HCT116 (cell line): ENCODE measurements around the gene MBOAT1. TPM values are rescaled to one million over a fixed set of nuclear protein-coding genes. Genes with fewer than 3 reads are reported as not detected.

Source experiments
- ATAC-seq: fragments of 200-7000 bp; cut with Tn5 transposase; 2 replicates; pipeline ENCODE4 v1.9.1; 2020; ENCODE audit warnings: mild to moderate bottlenecking, moderate library complexity
- BruUV-seq: library from RNA; stranded (reverse); fragments of 400-500 nt; replicated peaks from 2 replicates; lab custom pipeline; 2021; lab: Mats Ljungman, UMichigan
- CTCF ChIA-PET: fragments of 300-600 bp; sonication (Branson Sonifier 250); formaldehyde crosslinking; loops from one replicate; lab custom pipeline; 2021; ENCODE audit warnings: antibody characterized with exemption; lab: Charles Lee
- POLR2A ChIA-PET: fragments of 300-600, 350-600 bp; sonication (Branson Sonifier 250); formaldehyde crosslinking; loops from one replicate; lab custom pipeline; 2021; ENCODE audit warnings: antibody characterized with exemption; lab: Charles Lee
- RAD21 ChIA-PET, 2 experiments: fragments of 300-600 bp; sonication (Branson Sonifier 250); formaldehyde crosslinking; loops; one replicate each; lab custom pipeline; 2023; ENCODE audit warnings: low total read pairs in 2 of 2; ENCODE audit not compliant: uncharacterized antibody in 2 of 2, unreplicated experiment in 2 of 2, low non-redundant PET in 1 of 2; lab: Charles Lee
- DNase-seq: peaks from one replicate; pipeline ENCODE4 v3.0.0-alpha.2; 2010; ENCODE audit warnings: low read depth, low spot score
- H2AFZ ChIP-seq: fragments of 200-600 bp; shearing (Covaris generic), sonication (generic); 2 replicates; pipeline ENCODE4 v1.6.1; 2017; ENCODE audit warnings: low read depth, mixed run types, mixed read lengths, antibody characterized with exemption, low read length; ENCODE audit not compliant: poor library complexity, severe bottlenecking
- H3K27ac ChIP-seq: 2 replicates; pipeline ENCODE4 v1.5.1; 2012; ENCODE audit warnings: low read depth, low read length
- H3K27me3 ChIP-seq: fragments of 200-600 bp; sonication (generic); 2 replicates; pipeline ENCODE4 v1.6.1; 2016; ENCODE audit warnings: mixed run types, low read length, mixed read lengths; ENCODE audit not compliant: insufficient read depth
- H3K36me3 ChIP-seq, 2 experiments: fragments of 200-500 bp in 1 of 2; fragments of 200-600 bp in 1 of 2; sonication (Bioruptor generic) in 1 of 2; sonication (generic) in 1 of 2; 2 replicates each; pipeline versions ENCODE4 v1.5.1 to v1.6.1; 2014 to 2016; ENCODE audit warnings: low read length in 2 of 2, inconsistent platforms in 1 of 2, mixed read lengths in 1 of 2, mixed run types in 1 of 2; ENCODE audit not compliant: insufficient read depth in 2 of 2, control insufficient read depth in 1 of 2
- H3K4me1 ChIP-seq, 2 experiments: fragments of 200-600 bp in 1 of 2; sonication (generic) in 1 of 2; 2 replicates each; pipeline versions ENCODE4 v1.5.1 to v1.6.1; 2012 to 2017; ENCODE audit warnings: low read length in 2 of 2, inconsistent platforms in 1 of 2, mild to moderate bottlenecking in 1 of 2, mixed read lengths in 1 of 2, mixed run types in 1 of 2, moderate library complexity in 1 of 2; ENCODE audit not compliant: insufficient read depth in 2 of 2, control insufficient read depth in 1 of 2
- H3K4me2 ChIP-seq: fragments of 200-600 bp; sonication (generic); 2 replicates; pipeline ENCODE4 v1.6.1; 2017; ENCODE audit warnings: mixed run types, low read length, mixed read lengths
- H3K4me3 ChIP-seq, 2 experiments: fragments of 200-600 bp in 1 of 2; sonication (generic) in 1 of 2; replicated peaks in 1 of 2; 2 replicates each; pipeline ENCODE4 v1.5.1; 2011 to 2016; ENCODE audit warnings: low read length in 2 of 2, control low read depth in 1 of 2, low read depth in 1 of 2, mild to moderate bottlenecking in 1 of 2, mixed read lengths in 1 of 2, mixed run types in 1 of 2
- H3K79me2 ChIP-seq: fragments of 200-600 bp; sonication (generic); 2 replicates; pipeline ENCODE4 v1.6.1; 2017; ENCODE audit warnings: mild to moderate bottlenecking, mixed run types, low read length, moderate library complexity, mixed read lengths; ENCODE audit not compliant: insufficient read depth
- H3K9ac ChIP-seq: fragments of 200-600 bp; sonication (generic); 2 replicates; pipeline ENCODE4 v1.6.1; 2016; ENCODE audit warnings: low read length, mixed read lengths
- H3K9me2 ChIP-seq: fragments of 200-600 bp; sonication (generic), shearing (Covaris generic); 2 replicates; pipeline ENCODE4 v1.6.1; 2017; ENCODE audit warnings: mixed run types, mild to moderate bottlenecking, moderate library complexity; ENCODE audit not compliant: insufficient read depth
- H3K9me3 ChIP-seq, 2 experiments: fragments of 200-500 bp in 1 of 2; fragments of 200-600 bp in 1 of 2; sonication (Bioruptor generic) in 1 of 2; sonication (generic) in 1 of 2; 2 replicates each; pipeline ENCODE4 v1.6.1; 2014 to 2017; ENCODE audit warnings: low read length in 2 of 2, mixed read lengths in 2 of 2, inconsistent platforms in 1 of 2, low read depth in 1 of 2, mild to moderate bottlenecking in 1 of 2, mixed run types in 1 of 2, moderate library complexity in 1 of 2; ENCODE audit not compliant: control insufficient read depth in 1 of 2, insufficient read depth in 1 of 2
- H4K20me1 ChIP-seq: fragments of 200-600 bp; sonication (generic), shearing (Covaris generic); 2 replicates; pipeline ENCODE4 v1.6.1; 2017; ENCODE audit warnings: mixed run types, mild to moderate bottlenecking, moderate library complexity; ENCODE audit not compliant: insufficient read depth
- EZH2 ChIP-seq: fragments of 200-600 bp; sonication (generic); IDR thresholded peaks from 2 replicates; pipeline ENCODE4 v1.6.1; 2017; ENCODE audit warnings: antibody characterized with exemption, mixed run types
- RAD21 ChIP-seq: IDR thresholded peaks from 2 replicates; pipeline ENCODE4 v1.6.1; 2012; ENCODE audit warnings: low read depth, mild to moderate bottlenecking
- SRF ChIP-seq: IDR thresholded peaks from 2 replicates; pipeline ENCODE4 v1.6.1; 2012; ENCODE audit warnings: low read depth
- intact Hi-C: fragments of 100-400 bp; cut with micrococcal nuclease; formaldehyde crosslinking; loops from 2 replicates; pipeline ENCODE4 v1.10.0; 2022
- total RNA-seq: library from RNA; stranded (reverse); gene quantifications from one replicate; pipeline ENCODE4 v1.2.1, GENCODE V29; 2021; ENCODE audit not compliant: unreplicated experiment
- TF ChIP-seq, protein P1 (sequence below), 3 experiments: fragments of 200-600 bp in 1 of 3; sonication (generic) in 1 of 3; IDR thresholded peaks in 2 of 3; conservative IDR thresholded peaks in 1 of 3; 2 replicates each; pipeline ENCODE4 v1.5.1; 2012 to 2017; ENCODE audit warnings: low read depth in 2 of 3, low read length in 2 of 3, antibody characterized with exemption in 1 of 3, borderline replicate concordance in 1 of 3, control low read depth in 1 of 3, mild to moderate bottlenecking in 1 of 3, mixed read lengths in 1 of 3, mixed run types in 1 of 3, moderate library complexity in 1 of 3; ENCODE audit not compliant: insufficient read depth in 1 of 3
- TF ChIP-seq, protein P2 (sequence below): IDR thresholded peaks from 2 replicates; pipeline ENCODE4 v1.6.1; 2012; ENCODE audit warnings: low read depth

MBOAT1 gene
- total RNA-seq, 1 experiment from 2014 or later: 11.7 TPM

DNA sequence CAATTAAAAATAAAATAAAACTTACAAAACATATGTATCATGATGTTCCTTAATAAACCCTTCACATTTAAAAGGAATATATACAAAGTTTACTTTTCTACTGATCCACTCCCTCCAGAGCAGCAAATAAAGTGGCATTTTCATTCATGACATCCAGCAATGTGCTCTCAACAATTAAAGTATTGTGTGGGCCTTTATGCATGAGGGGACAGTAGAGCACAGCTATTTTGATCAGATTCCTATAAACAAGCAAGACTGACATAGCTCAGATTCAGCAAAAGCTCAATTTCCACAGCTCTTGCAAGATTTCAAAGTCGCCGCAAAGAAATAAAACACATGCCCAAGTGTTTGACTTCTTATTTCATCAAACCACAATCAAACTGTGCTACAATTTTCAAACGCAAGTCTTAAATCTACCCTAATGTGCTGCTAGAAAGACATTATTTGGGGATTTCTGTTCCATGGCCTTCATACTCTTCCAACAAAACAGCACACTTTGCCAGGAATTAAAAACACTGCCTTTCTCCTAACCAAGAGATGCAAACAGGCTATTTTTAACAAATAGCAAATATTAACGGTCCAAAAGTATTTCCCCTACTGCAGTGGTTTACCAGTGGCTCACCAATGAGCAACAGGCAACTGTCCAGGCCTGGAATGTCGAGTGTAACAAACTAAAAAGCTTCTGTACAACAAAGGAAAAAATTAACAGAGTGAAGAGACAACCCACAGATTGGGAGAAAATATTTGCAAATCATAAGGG, 52.3 kb downstream of the MBOAT1 start:
- CTCF ChIA-PET: no interaction called here
- Histone ChIP-seq H3K36me3 (no peaks in the 10 kb centered on the region), H3K27ac (no peak overlapping the region), H3K9me3 (no peaks in the 10 kb centered on the region), H2AFZ (no peak overlapping the region), H3K4me1 (peaks cover 2 to 10% of the 10 kb centered on the region in 2 experiments; a peak in 2 of 4 replicates), H3K9ac (no peak overlapping the region), H3K27me3 (no peaks in the 10 kb centered on the region), H3K4me2 (no peak overlapping the region), H3K4me3 (no peak overlapping the region), H3K79me2 (0 out of 2 replicates have a peak, but pooled peaks cover 5% of the 10 kb centered on the region), H3K9me2 (no peaks in the 10 kb centered on the region), H4K20me1 (no peaks in the 10 kb centered on the region)
- POLR2A ChIA-PET: no interaction called here
- intact Hi-C loops: no loop called here
- no peak for DNase-seq
- BruUV-seq: no TSS peak
- no peak for TF ChIP-seq SRF
- no peak for TF ChIP-seq EZH2
- TF ChIP-seq, protein P1, sequence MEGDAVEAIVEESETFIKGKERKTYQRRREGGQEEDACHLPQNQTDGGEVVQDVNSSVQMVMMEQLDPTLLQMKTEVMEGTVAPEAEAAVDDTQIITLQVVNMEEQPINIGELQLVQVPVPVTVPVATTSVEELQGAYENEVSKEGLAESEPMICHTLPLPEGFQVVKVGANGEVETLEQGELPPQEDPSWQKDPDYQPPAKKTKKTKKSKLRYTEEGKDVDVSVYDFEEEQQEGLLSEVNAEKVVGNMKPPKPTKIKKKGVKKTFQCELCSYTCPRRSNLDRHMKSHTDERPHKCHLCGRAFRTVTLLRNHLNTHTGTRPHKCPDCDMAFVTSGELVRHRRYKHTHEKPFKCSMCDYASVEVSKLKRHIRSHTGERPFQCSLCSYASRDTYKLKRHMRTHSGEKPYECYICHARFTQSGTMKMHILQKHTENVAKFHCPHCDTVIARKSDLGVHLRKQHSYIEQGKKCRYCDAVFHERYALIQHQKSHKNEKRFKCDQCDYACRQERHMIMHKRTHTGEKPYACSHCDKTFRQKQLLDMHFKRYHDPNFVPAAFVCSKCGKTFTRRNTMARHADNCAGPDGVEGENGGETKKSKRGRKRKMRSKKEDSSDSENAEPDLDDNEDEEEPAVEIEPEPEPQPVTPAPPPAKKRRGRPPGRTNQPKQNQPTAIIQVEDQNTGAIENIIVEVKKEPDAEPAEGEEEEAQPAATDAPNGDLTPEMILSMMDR (IDR thresholded peaks at IDR 0.05 in 2 of 3, conservative IDR thresholded peaks at IDR 0.05 in 1 of 3; ENCODE audit: borderline replicate concordance in 1 of 3, insufficient read depth in 1 of 3, low read depth in 2 of 3, low read length in 2 of 3): no peak
- TF ChIP-seq, protein P2, sequence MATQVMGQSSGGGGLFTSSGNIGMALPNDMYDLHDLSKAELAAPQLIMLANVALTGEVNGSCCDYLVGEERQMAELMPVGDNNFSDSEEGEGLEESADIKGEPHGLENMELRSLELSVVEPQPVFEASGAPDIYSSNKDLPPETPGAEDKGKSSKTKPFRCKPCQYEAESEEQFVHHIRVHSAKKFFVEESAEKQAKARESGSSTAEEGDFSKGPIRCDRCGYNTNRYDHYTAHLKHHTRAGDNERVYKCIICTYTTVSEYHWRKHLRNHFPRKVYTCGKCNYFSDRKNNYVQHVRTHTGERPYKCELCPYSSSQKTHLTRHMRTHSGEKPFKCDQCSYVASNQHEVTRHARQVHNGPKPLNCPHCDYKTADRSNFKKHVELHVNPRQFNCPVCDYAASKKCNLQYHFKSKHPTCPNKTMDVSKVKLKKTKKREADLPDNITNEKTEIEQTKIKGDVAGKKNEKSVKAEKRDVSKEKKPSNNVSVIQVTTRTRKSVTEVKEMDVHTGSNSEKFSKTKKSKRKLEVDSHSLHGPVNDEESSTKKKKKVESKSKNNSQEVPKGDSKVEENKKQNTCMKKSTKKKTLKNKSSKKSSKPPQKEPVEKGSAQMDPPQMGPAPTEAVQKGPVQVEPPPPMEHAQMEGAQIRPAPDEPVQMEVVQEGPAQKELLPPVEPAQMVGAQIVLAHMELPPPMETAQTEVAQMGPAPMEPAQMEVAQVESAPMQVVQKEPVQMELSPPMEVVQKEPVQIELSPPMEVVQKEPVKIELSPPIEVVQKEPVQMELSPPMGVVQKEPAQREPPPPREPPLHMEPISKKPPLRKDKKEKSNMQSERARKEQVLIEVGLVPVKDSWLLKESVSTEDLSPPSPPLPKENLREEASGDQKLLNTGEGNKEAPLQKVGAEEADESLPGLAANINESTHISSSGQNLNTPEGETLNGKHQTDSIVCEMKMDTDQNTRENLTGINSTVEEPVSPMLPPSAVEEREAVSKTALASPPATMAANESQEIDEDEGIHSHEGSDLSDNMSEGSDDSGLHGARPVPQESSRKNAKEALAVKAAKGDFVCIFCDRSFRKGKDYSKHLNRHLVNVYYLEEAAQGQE: no peak
- TF ChIP-seq RAD21: no peak
- ATAC-seq: no peak
- RAD21 ChIA-PET: no interaction called here
